Heart left ventricle (tissue), 16 donors: ENCODE measurements around the gene CHID1. TPM values are rescaled to one million over a fixed set of nuclear protein-coding genes. Genes with fewer than 3 reads are reported as not detected.

Experiments
- ATAC-seq, 4 donors: fragments of 200-7000 bp; cut with Tn5 transposase; one replicate each; pipeline ENCODE4 v1.9.1; 2020 to 2022; ENCODE audit warnings: moderate library complexity in 4 of 4, mild to moderate bottlenecking in 3 of 4, moderate number of reproducible peaks in 1 of 4
- DNase-seq, 5 donors: peaks; one replicate each; pipeline ENCODE4 v3.0.0-alpha.2; 2020
- H3K27ac ChIP-seq, 12 donors: fragments of 200-600 bp; sonication (generic) in 4 of 12; one replicate each; pipeline versions ENCODE4 v1.5.0 to v1.8.0; 2016 to 2022; ENCODE audit warnings: mild to moderate bottlenecking in 2 of 12
- H3K27me3 ChIP-seq, 9 donors: fragments of 200-600 bp; sonication (generic) in 2 of 9; one replicate each; pipeline versions ENCODE4 v1.5.1 to v1.8.0; 2016 to 2022; ENCODE audit warnings: mild to moderate bottlenecking in 3 of 9
- H3K36me3 ChIP-seq, 9 donors: fragments of 200-600 bp; sonication (generic) in 2 of 9; one replicate each; pipeline versions ENCODE4 v1.5.0 to v1.8.0; 2018 to 2022; ENCODE audit warnings: mild to moderate bottlenecking in 2 of 9
- H3K4me1 ChIP-seq, 12 donors: fragments of 200-600 bp; sonication (generic) in 4 of 12; one replicate each; pipeline versions ENCODE4 v1.5.0 to v1.8.0; 2016 to 2022; ENCODE audit warnings: mild to moderate bottlenecking in 3 of 12
- H3K4me3 ChIP-seq, 12 donors: fragments of 200-600 bp; sonication (generic) in 4 of 12; one replicate each; pipeline versions ENCODE4 v1.5.0 to v1.8.0; 2017 to 2022; ENCODE audit warnings: mild to moderate bottlenecking in 9 of 12, moderate library complexity in 4 of 12
- H3K9me3 ChIP-seq, 12 donors: fragments of 200-600 bp; sonication (generic) in 4 of 12; one replicate each; pipeline versions ENCODE4 v1.5.0 to v1.8.0; 2016 to 2022; ENCODE audit warnings: mild to moderate bottlenecking in 1 of 12
- POLR2A ChIP-seq, 2 donors: fragments of 450-650 bp; IDR thresholded peaks; one replicate each; pipeline ENCODE4 v1.6.1; 2017; ENCODE audit warnings: antibody characterized with exemption in 2 of 2, mild to moderate bottlenecking in 2 of 2, moderate library complexity in 2 of 2
- WGBS, 4 donors: extraction: QIAGEN DNeasy Blood & Tissue Kit in 2 of 4; methylation state at CpG; one replicate each; pipeline versions ENCODE4 v1.1.5 to v1.1.7; 2013 to 2018; 5-methylcytosine and 5-hydroxymethylcytosine counted together
- intact Hi-C, 10 donors: fragments of 100-400 bp; cut with DNase I; formaldehyde crosslinking; loops; one replicate each; pipeline versions ENCODE4 v1.11.1 to v1.14.2; 2022
- polyA plus RNA-seq, 2 donors: library from polyadenylated mRNA; stranded (reverse); fragments of 200-250 nt; gene quantifications; one replicate each; pipeline ENCODE4 v1.2.3, GENCODE V29; 2013
- total RNA-seq, 9 donors: library from RNA; depleted of rRNA in 2 of 9; stranded (reverse); fragments of >200 nt in 2 of 9; fragmentation: NEBNext Ultra II Directional in 3 of 9; extraction: Animal tissue kit (Norgen Biotek cat#: 25700) in 3 of 9; gene quantifications; one replicate each; pipeline versions ENCODE4 v1.1.0 to v1.2.4, GENCODE V29; 2016 to 2023
- TF ChIP-seq, protein P1 (sequence below), 12 donors: fragments of 200-600 bp; sonication (generic) in 4 of 12; IDR thresholded peaks; one replicate each; pipeline versions ENCODE4 v1.5.0 to v1.8.0; 2018 to 2022; ENCODE audit warnings: antibody characterized with exemption in 12 of 12, mild to moderate bottlenecking in 5 of 12
- donor health status: ischemic (EF 13 %, LVEDD 7.1; RV severe dilation, severe dysfunction).
- donor health status: healthy with polysubstance abuse.
- donor health status: DM: no; HTN: yes; CAD: no.
- donor health status: DM: no; HTN: no; CAD: no.
- donor health status: ischemic (EF 25% LVEDD 6.9; RV normal size, moderate dysfunction).
- donor health status: ischemic (EF 25% LVEDD 5.7; RV mildly dilated, moderate dysfunction).
- donor health status: healthy.
- donor health status: DM: yes; HTN: yes; CAD: no.
- donor health status: ischemic (EF 35%, LVEDD 5.7; RV mildly dilated, moderate dysfunction).
- donor health status: nonischemic (EF 11% LVEDD 7.7; RV severe dilation, severe dysfunction).
- donor health status: DM: yes; HTN: yes; CAD: no.
- donor health status: PGD.
- donor health status: ischemic (EF 29% LVEDD 5.4; RV normal size, mild dysfunction).
- donor health status: nonischemic (EF 23%, LVEDD 6.1; RV moderate dilation, normal function).

Gene CHID1
- total and polyA plus RNA-seq, 11 donors = 30.8 to 87.7 (median 55.3) TPM

DNA sequence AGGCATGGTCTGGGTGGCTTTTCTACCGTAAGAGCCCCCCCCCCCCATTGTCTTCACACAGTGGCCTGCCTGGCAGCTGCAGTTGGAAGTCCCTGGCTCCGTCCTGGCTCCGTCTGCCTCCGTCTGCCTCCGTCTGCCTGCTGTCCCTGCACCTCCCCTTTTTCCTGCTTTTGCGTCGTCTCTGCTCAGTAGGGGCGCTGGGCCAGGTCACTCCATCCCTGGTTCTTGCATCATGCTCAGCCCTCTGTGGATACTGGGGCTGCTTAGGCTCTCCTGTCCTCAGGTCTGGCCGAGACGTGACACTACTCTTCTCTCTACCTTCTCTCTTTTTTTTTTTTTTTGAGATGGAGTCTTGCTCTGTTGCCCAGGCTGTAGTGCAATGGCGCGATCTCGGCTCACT lies 42.9 kb upstream of the CHID1 start:
- ATAC-seq (peak in 3 of 4 donors; percentile 13 to 40 (median 40)), DNase-seq (peak in 1 of 5 donors; percentile 33)
- peaks cover 0 to 16% (median 8%) of the 10 kb centered on the region in 12 donors for H3K9me3 ChIP-seq
- H3K36me3 ChIP-seq = peaks cover 0 to 37% (median 4%) of the 10 kb centered on the region in 9 donors
- no peak overlapping the region for H3K4me3 ChIP-seq
- WGBS, 4 donors = 69 to 83% (median 80%) methylated on average over 13 of the region's 13 CpGs
- intact Hi-C loops = no loop called here
- H3K4me1 ChIP-seq = peaks cover 0 to 32% (median 9%) of the 10 kb centered on the region in 12 donors
- no peaks in the 10 kb centered on the region for H3K27me3 ChIP-seq
- TF ChIP-seq, protein P1, sequence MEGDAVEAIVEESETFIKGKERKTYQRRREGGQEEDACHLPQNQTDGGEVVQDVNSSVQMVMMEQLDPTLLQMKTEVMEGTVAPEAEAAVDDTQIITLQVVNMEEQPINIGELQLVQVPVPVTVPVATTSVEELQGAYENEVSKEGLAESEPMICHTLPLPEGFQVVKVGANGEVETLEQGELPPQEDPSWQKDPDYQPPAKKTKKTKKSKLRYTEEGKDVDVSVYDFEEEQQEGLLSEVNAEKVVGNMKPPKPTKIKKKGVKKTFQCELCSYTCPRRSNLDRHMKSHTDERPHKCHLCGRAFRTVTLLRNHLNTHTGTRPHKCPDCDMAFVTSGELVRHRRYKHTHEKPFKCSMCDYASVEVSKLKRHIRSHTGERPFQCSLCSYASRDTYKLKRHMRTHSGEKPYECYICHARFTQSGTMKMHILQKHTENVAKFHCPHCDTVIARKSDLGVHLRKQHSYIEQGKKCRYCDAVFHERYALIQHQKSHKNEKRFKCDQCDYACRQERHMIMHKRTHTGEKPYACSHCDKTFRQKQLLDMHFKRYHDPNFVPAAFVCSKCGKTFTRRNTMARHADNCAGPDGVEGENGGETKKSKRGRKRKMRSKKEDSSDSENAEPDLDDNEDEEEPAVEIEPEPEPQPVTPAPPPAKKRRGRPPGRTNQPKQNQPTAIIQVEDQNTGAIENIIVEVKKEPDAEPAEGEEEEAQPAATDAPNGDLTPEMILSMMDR (IDR thresholded peaks at IDR 0.05) = no peak
- no peak for TF ChIP-seq POLR2A (IDR thresholded peaks at IDR 0.05)
- no peak overlapping the region for H3K27ac ChIP-seq

DNA sequence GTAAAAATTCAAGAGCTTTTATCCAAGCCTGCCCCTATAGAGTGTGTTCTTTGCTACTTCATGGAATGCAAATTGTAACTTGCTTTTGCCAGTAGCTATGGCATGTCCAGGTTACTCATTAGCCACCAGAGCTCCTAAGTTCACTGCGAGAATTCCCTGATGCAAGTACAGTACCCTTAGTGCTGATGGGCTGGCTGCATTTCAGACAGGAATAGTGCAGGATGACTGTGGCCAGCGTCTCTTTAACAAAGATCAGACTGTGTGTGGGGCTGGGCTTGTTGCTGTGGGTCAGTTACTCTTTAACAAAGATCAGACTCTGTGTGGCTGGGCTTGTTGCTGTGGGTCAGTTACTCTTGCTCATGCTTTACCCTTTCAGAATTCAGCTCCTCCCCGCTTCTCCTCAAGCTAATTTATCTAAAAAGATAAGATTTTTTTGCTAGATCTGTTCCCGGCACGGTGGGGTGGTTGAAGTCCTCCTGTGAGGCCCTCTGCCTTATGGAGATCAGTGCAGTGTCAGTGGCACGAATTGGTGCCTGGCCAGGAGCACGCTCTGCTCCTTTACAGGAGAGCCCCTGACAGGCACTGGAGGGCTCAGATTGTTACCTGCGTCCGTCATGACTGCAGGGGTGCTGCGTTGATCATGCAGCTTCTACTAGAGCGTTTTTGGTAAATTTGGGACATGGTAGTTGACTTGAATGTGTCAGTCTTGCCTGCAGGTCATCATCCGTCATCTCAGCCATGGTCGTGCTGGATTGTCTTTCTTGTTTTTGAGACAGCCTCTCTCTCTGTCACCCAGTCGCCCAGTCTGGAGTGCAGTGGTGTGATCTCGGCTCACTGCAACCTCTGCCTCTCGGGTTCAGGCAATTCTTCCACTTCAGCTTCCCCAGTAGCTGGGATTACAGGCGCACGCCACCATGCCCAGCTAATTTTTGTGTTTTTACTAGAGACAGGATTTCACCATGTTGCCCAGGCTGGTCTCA lies 42.1 kb upstream of the CHID1 start:
- Histone ChIP-seq H3K27me3 (no peaks in the 10 kb centered on the region), H3K9me3 (peaks cover 0 to 17% (median 8%) of the 10 kb centered on the region in 12 donors), H3K4me3 (no peak overlapping the region), H3K36me3 (peaks cover 0 to 35% (median 4%) of the 10 kb centered on the region in 9 donors), H3K27ac (no peak overlapping the region), H3K4me1 (peaks cover 0 to 32% (median 9%) of the 10 kb centered on the region in 12 donors)
- DNase-seq (peak in 1 of 5 donors; percentile 20), ATAC-seq (peak in 3 of 4 donors; percentile 53 to 72 (median 61))
- no peak for TF ChIP-seq POLR2A (IDR thresholded peaks at IDR 0.05)
- TF ChIP-seq, protein P1 (IDR thresholded peaks at IDR 0.05) = no peak
- intact Hi-C loops = no loop called here
- 77 to 79% (median 78%) methylated on average over 18 of the region's 18 CpGs for WGBS, 4 donors

GRCh38 chr11:951507-951906 lies 40.9 kb upstream of the CHID1 start:
- no peaks in the 10 kb centered on the region for H3K27me3 ChIP-seq
- DNase-seq (peak in 1 of 5 donors; percentile 4), ATAC-seq (no peak)
- H3K36me3 ChIP-seq = peaks cover 0 to 37% (median 7%) of the 10 kb centered on the region in 9 donors
- no peak overlapping the region for H3K27ac ChIP-seq
- H3K4me1 ChIP-seq = peaks cover 0 to 32% (median 9%) of the 10 kb centered on the region in 12 donors
- intact Hi-C loops = no loop called here
- H3K4me3 ChIP-seq = no peak overlapping the region
- no peak for TF ChIP-seq POLR2A (IDR thresholded peaks at IDR 0.05)
- TF ChIP-seq, protein P1 (IDR thresholded peaks at IDR 0.05) = no peak
- peaks cover 0 to 17% (median 8%) of the 10 kb centered on the region in 12 donors for H3K9me3 ChIP-seq
- WGBS, 4 donors = 92 to 95% (median 93%) methylated on average over 9 of the region's 9 CpGs

GRCh38 chr11:947744-948143 lies 37.1 kb upstream of the CHID1 start:
- DNase-seq (no peak), ATAC-seq (no peak)
- 95 to 99% (median 97%) methylated on average over 4 of the region's 4 CpGs for WGBS, 4 donors
- Histone ChIP-seq H3K4me3 (no peak overlapping the region), H3K9me3 (peaks cover 0 to 17% (median 8%) of the 10 kb centered on the region in 12 donors), H3K4me1 (peaks cover 0 to 13% (median 4%) of the 10 kb centered on the region in 12 donors), H3K27ac (no peak overlapping the region), H3K27me3 (no peaks in the 10 kb centered on the region), H3K36me3 (peaks cover 0 to 57% (median 16%) of the 10 kb centered on the region in 9 donors)
- TF ChIP-seq POLR2A (IDR thresholded peaks at IDR 0.05) = no peak
- TF ChIP-seq, protein P1 (IDR thresholded peaks at IDR 0.05) = no peak
- intact Hi-C loops = no loop called here
